HG02759 (cell line): ENCODE data around the gene PSME3.
"Not testable (repeated sequence)": the region's sequence is repeated elsewhere in the genome, so short reads cannot be mapped to it uniquely, and the experiment has no call there.

Experiments
- ATAC-seq: cut with Tn5 transposase; IDR thresholded peaks from one replicate; pipeline ENCODE4 v1.9.1; 2021; ENCODE audit warnings: mild to moderate bottlenecking, moderate library complexity; ENCODE audit not compliant: unreplicated experiment

Gene PSME3

DNA sequence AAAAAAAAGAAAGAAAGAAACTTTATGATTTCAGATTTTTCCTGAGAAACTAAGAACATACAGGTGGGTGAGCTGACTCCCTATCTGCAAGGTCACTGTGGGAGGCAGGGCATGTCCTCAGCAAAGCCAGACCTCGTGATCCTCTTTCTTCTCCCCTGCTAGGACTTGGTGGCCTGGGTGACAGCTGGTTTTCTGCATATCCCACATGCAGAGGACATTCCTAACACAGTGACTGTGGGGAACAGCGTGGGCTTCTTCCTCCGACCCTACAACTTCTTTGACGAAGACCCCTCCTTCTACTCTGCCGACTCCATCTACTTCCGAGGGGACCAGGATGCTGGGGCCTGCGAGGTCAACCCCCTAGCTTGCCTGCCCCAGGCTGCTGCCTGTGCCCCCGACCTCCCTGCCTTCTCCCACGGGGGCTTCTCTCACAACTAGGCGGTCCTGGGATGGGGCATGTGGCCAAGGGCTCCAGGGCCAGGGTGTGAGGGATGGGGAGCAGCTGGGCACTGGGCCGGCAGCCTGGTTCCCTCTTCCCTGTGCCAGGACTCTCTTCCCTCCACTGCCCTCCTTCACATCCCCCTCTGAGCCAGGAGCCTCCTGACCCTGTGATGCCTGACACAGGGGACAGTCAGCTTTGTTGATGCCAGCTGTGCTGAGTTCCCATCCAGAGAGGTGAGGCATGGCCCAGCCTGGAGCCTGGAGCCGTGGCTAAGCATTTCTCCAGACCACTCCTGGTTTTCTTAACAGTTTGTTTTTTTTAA lies 40.9 kb downstream of the PSME3 start:
- not testable (repeated sequence) for ATAC-seq

DNA sequence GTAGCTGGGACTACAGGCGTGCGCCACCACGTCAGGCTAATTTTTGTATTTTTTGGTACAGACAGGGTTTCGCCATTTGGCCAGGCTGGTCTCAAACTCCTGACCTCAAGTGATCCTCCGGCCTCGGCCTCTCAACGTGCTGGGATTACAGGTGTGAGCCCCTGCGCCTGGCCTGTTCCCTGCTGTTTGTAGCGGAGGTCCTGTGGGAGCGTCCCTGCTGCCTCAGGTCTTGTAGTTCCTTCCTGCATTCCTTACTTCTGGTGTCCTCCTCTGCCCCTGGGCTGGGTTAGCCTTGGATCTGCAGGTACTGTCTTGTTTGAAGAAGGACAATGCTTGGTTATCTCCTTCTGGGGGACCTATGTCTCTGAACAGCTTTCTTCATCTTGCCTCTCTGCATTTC lies 43.8 kb downstream of the PSME3 start:
- ATAC-seq: no peak

DNA sequence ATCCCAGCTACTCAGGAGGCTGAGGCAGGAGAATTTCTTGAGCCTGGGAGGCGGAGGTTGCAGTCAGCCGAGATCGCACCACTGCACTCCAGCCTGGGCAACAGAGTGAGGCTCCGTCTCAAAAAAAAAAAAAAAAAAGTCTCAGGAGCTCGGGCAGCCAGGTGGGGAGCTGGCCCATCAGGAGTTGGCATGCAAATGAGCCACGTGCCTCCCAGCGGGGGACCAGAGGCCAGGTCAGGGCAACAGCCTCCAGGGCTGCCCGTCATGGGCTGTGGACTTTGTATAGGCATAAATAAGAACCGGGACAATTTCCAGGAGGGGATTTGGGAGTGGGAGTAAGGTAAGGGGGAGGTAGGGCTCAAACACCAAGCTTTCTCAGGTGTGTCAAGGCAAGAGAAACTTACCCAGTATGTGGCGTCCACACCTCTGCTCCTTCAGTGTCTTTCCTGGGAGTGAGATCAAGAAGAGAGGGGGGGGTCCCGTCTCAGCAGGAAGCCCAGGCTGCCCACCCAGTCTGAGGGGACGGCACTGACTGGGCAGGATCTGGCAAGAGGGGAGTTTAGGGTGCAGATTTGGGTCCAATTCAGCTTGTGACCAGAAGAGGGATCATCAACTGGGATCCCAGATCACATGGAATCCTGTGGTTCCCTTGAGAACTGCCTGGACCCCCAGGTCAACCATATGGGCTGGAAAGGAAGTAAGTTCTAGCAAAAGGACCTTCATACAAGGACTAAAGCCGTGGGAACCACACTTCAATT lies 45.1 kb downstream of the PSME3 start:
- ATAC-seq: no peak

DNA sequence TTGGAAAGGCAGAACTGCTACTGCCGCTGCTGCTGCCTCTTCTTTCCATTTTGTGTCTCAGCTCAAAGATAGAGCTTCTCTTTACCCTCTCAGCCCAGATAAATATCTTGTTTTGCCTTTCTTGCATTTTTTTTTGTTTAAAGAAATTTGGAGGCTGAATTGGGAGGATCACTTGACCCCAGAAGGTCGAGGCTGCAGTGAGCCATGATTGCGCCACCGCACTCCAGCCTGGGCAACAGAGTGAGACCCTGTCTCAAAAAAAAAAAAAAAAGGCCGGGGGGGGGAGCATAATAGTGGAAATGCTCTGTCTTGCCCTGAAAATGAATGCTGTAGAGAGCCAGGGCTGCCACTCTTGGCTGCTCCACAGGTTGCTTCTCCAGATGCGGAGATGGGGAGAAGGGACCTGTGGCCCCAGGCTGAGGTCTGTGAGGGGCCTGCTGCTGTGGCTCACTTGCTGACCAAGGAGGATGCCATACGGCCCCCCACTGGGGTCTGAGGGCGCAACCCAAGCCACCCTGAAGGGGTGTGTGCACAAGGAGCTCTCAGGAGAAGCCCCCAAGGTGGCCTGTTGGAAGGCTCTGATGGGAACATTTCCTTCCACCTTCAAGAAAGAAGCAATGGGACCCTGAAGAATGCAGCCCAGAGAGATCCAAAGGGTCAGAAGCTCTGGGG lies 45.9 kb downstream of the PSME3 start:
- ATAC-seq: no peak

DNA sequence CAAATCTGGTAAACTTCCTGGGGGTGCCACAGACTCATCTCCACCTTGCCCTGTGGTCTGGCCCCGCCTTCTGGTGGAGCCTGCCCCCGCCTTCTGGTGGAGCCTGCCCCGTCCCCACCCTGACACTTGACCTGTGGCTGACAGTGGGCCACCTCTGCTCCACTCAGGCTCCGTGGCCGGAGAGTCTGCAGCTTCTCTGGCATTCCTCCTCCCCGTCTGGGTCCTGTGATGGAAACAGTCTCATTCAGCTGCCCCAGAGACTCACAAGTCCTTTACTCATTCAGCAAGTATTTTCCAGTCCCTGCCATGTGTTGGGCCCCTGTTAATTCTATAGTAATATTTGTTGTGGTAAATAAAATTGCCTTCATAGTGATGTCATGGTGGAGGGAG lies 46.4 kb downstream of the PSME3 start:
- ATAC-seq: no peak

DNA sequence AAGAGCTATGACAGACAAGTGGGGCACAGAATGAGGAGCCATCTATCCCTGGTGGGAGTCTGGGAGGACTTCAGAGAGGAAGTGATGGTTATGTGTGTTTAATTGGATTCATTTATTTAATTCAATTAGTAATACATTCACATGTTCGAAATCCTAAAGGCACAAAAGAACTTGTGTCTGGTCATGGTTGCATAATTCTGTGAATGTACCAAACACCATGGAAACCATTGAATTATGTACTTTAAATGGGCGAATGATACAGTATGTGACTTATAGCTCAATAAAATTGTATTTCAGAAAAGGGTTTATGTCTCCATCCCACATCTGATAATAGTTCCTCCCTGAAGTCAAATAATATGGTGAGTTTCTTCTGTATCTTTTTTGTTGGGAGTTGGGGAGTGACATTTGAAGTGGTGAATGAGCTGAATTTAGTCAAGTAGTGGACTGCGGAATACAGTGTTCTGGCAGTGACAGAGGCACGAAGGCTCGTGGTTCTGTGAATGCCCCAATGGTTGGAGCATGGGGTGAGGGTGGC lies 47.6 kb downstream of the PSME3 start:
- no peak for ATAC-seq

DNA sequence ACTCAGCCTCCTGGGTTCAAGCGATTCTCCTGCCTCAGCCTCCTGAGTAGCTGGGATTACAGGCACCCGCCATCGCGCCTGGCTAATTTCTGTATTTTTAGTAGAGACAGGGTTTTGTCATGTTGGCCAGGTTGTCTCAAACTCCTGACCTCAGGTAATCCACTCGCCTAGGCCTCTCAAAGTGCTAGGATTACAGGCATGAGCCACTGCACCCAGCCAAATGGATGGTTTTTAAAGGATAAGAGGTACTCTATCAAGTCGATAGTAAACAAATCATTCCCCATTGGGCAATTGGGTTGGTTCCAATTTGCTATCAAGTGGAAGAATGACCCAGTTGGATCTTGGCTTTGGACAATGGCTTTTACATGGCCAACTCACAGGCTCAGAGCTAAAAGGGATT lies 48.5 kb downstream of the PSME3 start:
- ATAC-seq: not testable (repeated sequence)

DNA sequence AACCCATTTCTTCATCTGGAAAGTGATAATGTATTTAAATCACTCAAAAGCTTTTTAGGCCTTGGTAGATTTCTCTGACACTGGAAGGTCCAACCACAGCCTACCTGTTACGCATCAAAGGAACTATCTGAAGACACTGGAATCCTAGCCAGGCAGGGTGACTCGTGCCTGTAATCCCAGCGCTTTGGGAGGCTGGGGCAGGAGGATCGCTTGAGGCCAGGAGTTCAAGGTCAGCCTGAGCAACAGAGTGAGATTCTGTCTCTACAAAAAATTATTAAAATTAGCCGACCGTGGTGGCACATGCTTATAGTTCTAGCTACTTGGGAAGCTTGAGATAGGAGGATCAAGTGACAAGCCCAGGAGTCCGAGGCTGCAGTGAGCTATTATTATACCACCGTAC lies 49.0 kb downstream of the PSME3 start:
- ATAC-seq: no peak

DNA sequence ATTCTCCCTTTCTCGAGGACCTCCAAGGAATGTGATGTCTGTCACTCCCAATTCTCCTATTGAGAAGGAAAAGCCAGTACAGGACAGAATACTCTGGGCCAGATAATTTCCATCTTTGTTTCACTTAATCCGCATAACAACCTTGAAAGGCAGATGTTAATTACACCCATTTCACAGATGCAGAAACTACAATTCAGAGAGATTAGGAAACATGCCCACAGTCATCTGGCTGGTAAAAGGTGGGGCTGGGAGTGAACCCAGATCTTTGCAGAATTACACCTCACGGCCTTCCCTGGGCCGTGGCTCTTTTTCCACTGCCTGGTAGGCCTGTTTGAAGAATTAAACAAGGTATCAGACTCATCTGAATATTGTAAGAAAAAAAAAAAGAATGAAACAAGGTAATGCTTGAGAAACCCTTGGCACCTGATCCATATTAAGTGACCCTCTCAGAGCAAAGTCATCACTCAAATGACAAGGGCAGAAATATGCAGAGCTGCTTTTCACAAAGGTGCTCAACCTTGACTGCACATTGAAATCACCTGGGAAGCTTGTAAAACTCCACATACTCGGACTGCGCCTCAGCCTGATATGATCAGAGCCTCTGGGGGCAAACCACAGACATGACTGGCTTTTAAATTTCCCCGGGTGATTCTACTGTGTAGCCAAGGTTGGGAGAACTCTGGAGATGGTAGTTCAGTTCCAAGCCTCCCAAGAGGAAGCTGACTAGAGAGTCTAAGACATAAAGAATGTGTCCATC lies 50.8 kb downstream of the PSME3 start:
- ATAC-seq: no peak

DNA sequence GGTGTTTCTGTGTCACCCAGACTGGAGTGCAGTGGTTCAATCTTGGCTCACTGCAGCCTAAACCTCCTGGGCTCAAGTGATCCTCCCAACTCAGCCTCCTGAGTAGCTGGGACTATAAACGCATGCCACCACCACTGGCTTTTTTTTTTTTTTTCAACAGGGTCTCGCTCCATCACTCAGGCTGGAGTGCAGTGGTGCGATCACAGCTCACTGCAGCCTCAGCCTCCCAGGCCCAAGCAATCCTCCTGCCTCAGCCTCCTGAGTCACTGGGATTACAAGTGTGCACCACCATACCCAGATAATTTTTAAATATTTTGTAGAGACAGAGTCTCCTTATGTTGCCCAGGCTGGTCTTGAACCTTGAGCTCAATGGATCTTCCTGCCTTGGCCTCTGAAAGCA lies 52.6 kb downstream of the PSME3 start:
- not testable (repeated sequence) for ATAC-seq

DNA sequence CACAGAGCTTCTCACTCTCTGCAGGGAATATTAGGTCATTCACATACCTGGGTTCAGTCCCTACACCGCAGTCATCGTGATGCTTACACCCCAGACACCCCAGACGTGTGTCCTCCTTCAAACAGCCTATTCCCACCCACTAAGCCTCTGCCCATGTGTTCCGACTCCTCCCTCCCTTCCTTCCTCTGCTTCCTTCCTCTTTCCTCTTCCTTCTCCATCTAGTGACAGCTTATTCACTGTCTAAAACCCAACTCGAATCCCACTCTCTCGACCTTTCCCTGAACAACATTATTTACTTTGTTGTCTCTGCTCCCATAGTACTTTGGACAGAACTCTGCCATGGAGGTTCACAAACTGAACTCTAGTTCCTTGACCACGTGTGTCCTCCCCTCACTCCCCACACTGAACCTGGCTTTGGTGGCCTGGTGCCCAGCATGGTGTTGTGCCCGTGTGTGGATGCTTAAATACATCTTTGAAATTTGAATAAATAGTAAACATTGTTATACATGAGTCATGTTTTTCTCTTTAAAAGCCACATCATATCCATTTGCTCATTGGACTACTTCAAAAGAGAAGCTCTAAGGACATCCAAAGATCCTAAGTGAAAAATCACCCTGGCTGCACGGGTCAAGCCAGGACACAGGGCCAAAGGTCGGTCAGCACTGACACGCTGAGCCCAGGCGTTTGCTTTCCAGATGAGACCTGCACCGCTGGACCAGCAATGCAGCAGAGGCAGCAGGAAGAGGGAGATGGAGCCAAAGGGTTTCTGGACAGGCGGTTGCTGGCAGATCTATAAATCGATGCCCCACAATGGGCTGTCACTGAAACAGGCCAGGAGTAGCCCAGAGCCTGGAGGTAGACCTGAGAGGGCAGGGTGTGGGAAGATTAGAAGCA lies 53.3 kb downstream of the PSME3 start:
- no peak for ATAC-seq

DNA sequence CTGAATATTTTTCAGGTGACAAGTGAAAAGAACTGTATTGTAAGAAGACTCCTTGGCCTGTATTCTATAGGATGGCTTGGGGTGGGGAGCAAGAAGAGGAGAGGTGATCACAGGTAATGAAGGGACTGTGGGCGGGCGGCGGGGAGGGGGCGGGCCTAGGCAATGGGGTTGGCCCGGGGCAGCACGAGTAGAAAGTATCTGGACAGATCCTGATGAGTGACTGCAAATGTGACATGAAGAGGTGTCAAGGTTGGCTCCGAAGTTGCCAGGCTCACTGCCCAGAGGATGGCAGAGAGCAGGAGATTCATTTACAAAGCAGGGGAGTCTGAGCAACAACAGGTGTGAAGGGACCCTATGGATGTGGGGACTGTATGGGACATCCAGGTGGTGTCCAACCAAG lies 56.6 kb downstream of the PSME3 start:
- no peak for ATAC-seq

DNA sequence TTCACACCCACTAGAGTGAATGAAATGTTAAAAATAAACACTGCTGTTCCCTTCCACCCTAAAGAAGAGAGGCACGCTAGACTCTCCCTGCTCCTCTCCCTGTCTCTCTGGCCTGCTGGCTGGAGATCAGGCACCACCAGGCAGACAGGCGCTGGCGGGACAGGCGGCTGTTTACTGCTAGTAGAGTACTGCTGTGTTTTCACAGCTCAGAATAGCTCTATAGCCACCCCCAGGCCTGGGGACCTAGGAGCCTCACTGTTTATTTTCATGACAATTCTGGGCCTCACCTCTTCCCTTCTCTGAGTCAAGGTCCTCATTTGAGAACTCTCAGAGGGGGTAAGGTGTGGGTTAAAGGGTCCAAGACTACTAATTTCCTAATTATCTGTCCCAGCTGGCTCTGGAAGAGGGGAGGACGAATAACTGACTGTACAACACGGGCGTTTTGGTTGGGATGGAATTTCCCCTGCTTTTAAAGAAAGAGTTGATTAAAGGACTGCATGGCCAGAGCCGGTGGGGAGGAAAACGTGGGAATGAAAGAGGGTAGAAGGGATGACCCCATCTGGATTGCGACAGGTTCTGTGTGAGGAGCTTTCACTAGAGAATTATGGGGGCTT lies 58.4 kb downstream of the PSME3 start:
- ATAC-seq: no peak

DNA sequence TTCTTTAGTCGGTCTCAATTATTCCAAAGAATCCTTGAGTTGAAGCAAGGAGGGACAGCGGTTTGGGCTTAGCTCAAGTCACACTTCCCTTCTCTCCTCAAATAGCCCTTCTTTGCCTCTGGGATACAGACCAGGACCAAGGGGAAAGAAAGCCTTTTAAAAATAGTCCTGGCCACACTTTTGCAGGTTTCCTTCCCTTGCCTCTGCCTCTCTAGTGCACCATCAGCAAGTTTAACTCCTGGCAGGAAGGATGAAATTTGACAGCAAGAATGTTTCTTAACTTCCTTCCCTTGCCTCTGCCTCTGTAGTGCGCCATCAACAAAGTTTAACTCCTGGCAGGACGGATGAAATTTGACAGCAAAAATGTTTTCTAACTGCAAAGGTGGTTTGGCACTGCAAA lies 60.2 kb downstream of the PSME3 start:
- no peak for ATAC-seq
